Activated naive CD8-positive, alpha-beta T cell treated with anti-CD3 and anti-CD28 coated beads, Interleukin-2, amount 50 U/mL, for 24 hours (primary cell): Measurements from ENCODE around the gene SPATA3.
"Not testable (repeated sequence)": the region's sequence is repeated elsewhere in the genome, so short reads cannot be mapped to it uniquely, and the experiment has no call there.

Experiments
- ATAC-seq: fragments of 150-1000 bp; cut with Tn5 transposase; one replicate; pipeline ENCODE4 v1.10.0; 2021
- DNase-seq: peaks from one replicate; pipeline ENCODE4 v3.0.0; 2021
- H3K27ac Mint-ChIP-seq: one replicate; pipeline ENCODE4 v1.8.0; 2021; ENCODE audit warnings: mild to moderate bottlenecking, mixed read lengths
- H3K27me3 Mint-ChIP-seq: one replicate; pipeline ENCODE4 v1.8.0; 2021; ENCODE audit warnings: mixed read lengths
- H3K36me3 Mint-ChIP-seq: one replicate; pipeline ENCODE4 v1.8.0; 2021; ENCODE audit warnings: low read depth, mixed read lengths
- H3K4me1 Mint-ChIP-seq: one replicate; pipeline ENCODE4 v1.8.0; 2021; ENCODE audit warnings: mixed read lengths
- H3K4me3 Mint-ChIP-seq: one replicate; pipeline ENCODE4 v1.8.0; 2021; ENCODE audit warnings: mild to moderate bottlenecking, moderate library complexity, mixed read lengths
- H3K9me3 Mint-ChIP-seq: one replicate; pipeline ENCODE4 v1.8.0; 2021; ENCODE audit warnings: mixed read lengths

The SPATA3 gene

GRCh38 chr2:230958820-230959756 is 36.8 kb upstream of the SPATA3 start:
- Mint-ChIP-seq H3K9me3 (no peaks in the 10 kb centered on the region), H3K4me1 (peaks cover 46% of the 10 kb centered on the region), H3K36me3 (no peaks in the 10 kb centered on the region), H3K27me3 (peaks cover 48% of the 10 kb centered on the region), H3K27ac (no peak overlapping the region), H3K4me3 (peak overlapping the region; percentile 83)
- ATAC-seq (no peak), DNase-seq (no peak)

- H3K27me3 Mint-ChIP-seq = peaks cover 42% of the 10 kb centered on the region
- ATAC-seq (no peak), DNase-seq (no peak)
- no peaks in the 10 kb centered on the region for H3K36me3 Mint-ChIP-seq
- peaks cover 37% of the 10 kb centered on the region for H3K4me1 Mint-ChIP-seq
- no peak overlapping the region for H3K27ac Mint-ChIP-seq
- H3K4me3 Mint-ChIP-seq = no peak overlapping the region
- no peaks in the 10 kb centered on the region for H3K9me3 Mint-ChIP-seq
Observed at GRCh38 chr2:230960026-230960425, 35.9 kb upstream of the SPATA3 start.

GRCh38 chr2:230961091-230961491 is 34.8 kb upstream of the SPATA3 start:
- peaks cover 37% of the 10 kb centered on the region for H3K27me3 Mint-ChIP-seq
- no peak for DNase-seq
- H3K4me1 Mint-ChIP-seq = peaks cover 28% of the 10 kb centered on the region
- H3K9me3 Mint-ChIP-seq = no peaks in the 10 kb centered on the region
- no peak overlapping the region for H3K4me3 Mint-ChIP-seq
- no peak overlapping the region for H3K27ac Mint-ChIP-seq
- no peaks in the 10 kb centered on the region for H3K36me3 Mint-ChIP-seq
- ATAC-seq = no peak

GRCh38 chr2:230964136-230964730 is 31.7 kb upstream of the SPATA3 start:
- H3K4me1 Mint-ChIP-seq = peaks cover 7% of the 10 kb centered on the region
- H3K27me3 Mint-ChIP-seq = peaks cover 18% of the 10 kb centered on the region
- H3K36me3 Mint-ChIP-seq = no peaks in the 10 kb centered on the region
- no peak overlapping the region for H3K4me3 Mint-ChIP-seq
- ATAC-seq = no peak
- no peaks in the 10 kb centered on the region for H3K9me3 Mint-ChIP-seq
- DNase-seq = no peak
- H3K27ac Mint-ChIP-seq = no peak overlapping the region

- no peak overlapping the region for H3K27ac Mint-ChIP-seq
Observed at GRCh38 chr2:230967113-230967512, 28.8 kb upstream of the SPATA3 start.

GRCh38 chr2:230968314-230968713 is 27.6 kb upstream of the SPATA3 start:
- not testable (repeated sequence) for H3K4me3 Mint-ChIP-seq, DNase-seq, H3K27me3 Mint-ChIP-seq, H3K9me3 Mint-ChIP-seq, H3K36me3 Mint-ChIP-seq, H3K27ac Mint-ChIP-seq, ATAC-seq
- peaks cover 29% of the 10 kb centered on the region for H3K4me1 Mint-ChIP-seq

More at GRCh38 chr2:230967113-230967512, 28.8 kb upstream of the SPATA3 start:
- H3K9me3 Mint-ChIP-seq = no peaks in the 10 kb centered on the region
- DNase-seq (no peak), ATAC-seq (no peak)
- H3K36me3 Mint-ChIP-seq = no peaks in the 10 kb centered on the region
- no peak overlapping the region for H3K4me3 Mint-ChIP-seq
- no peaks in the 10 kb centered on the region for H3K27me3 Mint-ChIP-seq
- peaks cover 18% of the 10 kb centered on the region for H3K4me1 Mint-ChIP-seq

- no peaks in the 10 kb centered on the region for H3K27me3 Mint-ChIP-seq
- DNase-seq = no peak
- peaks cover 36% of the 10 kb centered on the region for H3K4me1 Mint-ChIP-seq
- H3K27ac Mint-ChIP-seq = no peak overlapping the region
- no peak for ATAC-seq
- H3K4me3 Mint-ChIP-seq = no peak overlapping the region
- no peaks in the 10 kb centered on the region for H3K36me3 Mint-ChIP-seq
- no peaks in the 10 kb centered on the region for H3K9me3 Mint-ChIP-seq
Observed at GRCh38 chr2:230968921-230969658, 26.8 kb upstream of the SPATA3 start.

- ATAC-seq (no peak), DNase-seq (no peak)
- H3K4me1 Mint-ChIP-seq = peaks cover 42% of the 10 kb centered on the region
- H3K27ac Mint-ChIP-seq = no peak overlapping the region
- H3K27me3 Mint-ChIP-seq = no peaks in the 10 kb centered on the region
- H3K36me3 Mint-ChIP-seq = peaks cover under 1% of the 10 kb centered on the region
- no peaks in the 10 kb centered on the region for H3K9me3 Mint-ChIP-seq
- H3K4me3 Mint-ChIP-seq = no peak overlapping the region
Observed at GRCh38 chr2:230969659-230970015, 26.3 kb upstream of the SPATA3 start.

GRCh38 chr2:230972046-230972445 is 23.9 kb upstream of the SPATA3 start:
- Mint-ChIP-seq H3K36me3 (peaks cover 1% of the 10 kb centered on the region), H3K9me3 (no peaks in the 10 kb centered on the region), H3K4me1 (peaks cover 66% of the 10 kb centered on the region), H3K27me3 (peaks cover 9% of the 10 kb centered on the region), H3K27ac (no peak overlapping the region), H3K4me3 (no peak overlapping the region)
- no peak for DNase-seq
- ATAC-seq = no peak

- DNase-seq = peak; percentile 83
- H3K9me3 Mint-ChIP-seq = no peaks in the 10 kb centered on the region
- H3K36me3 Mint-ChIP-seq = peaks cover 1% of the 10 kb centered on the region
- H3K4me1 Mint-ChIP-seq = peaks cover 76% of the 10 kb centered on the region
- H3K4me3 Mint-ChIP-seq = peak overlapping the region; percentile 53
- H3K27ac Mint-ChIP-seq = peak overlapping the region; percentile 91
- H3K27me3 Mint-ChIP-seq = peaks cover 9% of the 10 kb centered on the region
- peak; percentile 98 for ATAC-seq
Observed at GRCh38 chr2:230974096-230974913, 21.6 kb upstream of the SPATA3 start.

- H3K9me3 Mint-ChIP-seq = no peaks in the 10 kb centered on the region
- peaks cover 9% of the 10 kb centered on the region for H3K27me3 Mint-ChIP-seq
- peaks cover 1% of the 10 kb centered on the region for H3K36me3 Mint-ChIP-seq
- peak overlapping the region; percentile 20 for H3K4me3 Mint-ChIP-seq
- peaks cover 82% of the 10 kb centered on the region for H3K4me1 Mint-ChIP-seq
- ATAC-seq (no peak), DNase-seq (no peak)
- H3K27ac Mint-ChIP-seq = peak overlapping the region; percentile 91
Observed at GRCh38 chr2:230975927-230976326, 20.0 kb upstream of the SPATA3 start.

- Mint-ChIP-seq H3K4me3 (no peak overlapping the region), H3K4me1 (peaks cover 90% of the 10 kb centered on the region), H3K9me3 (no peaks in the 10 kb centered on the region), H3K27ac (peak overlapping the region; percentile 8), H3K36me3 (peaks cover 1% of the 10 kb centered on the region), H3K27me3 (peaks cover 9% of the 10 kb centered on the region)
- ATAC-seq (no peak), DNase-seq (no peak)
Observed at GRCh38 chr2:230976671-230977171, 19.2 kb upstream of the SPATA3 start.

GRCh38 chr2:230980468-230980867 is 15.5 kb upstream of the SPATA3 start:
- H3K36me3 Mint-ChIP-seq = peaks cover 2% of the 10 kb centered on the region
- no peak for ATAC-seq
- H3K4me3 Mint-ChIP-seq = no peak overlapping the region
- H3K4me1 Mint-ChIP-seq = peaks cover 89% of the 10 kb centered on the region
- peak overlapping the region; percentile 23 for H3K27ac Mint-ChIP-seq
- H3K9me3 Mint-ChIP-seq = no peaks in the 10 kb centered on the region
- H3K27me3 Mint-ChIP-seq = peaks cover 12% of the 10 kb centered on the region
- no peak for DNase-seq

- Mint-ChIP-seq H3K4me1 (peaks cover 87% of the 10 kb centered on the region), H3K36me3 (peaks cover 2% of the 10 kb centered on the region), H3K4me3 (peak overlapping the region; percentile 65), H3K27me3 (peaks cover 5% of the 10 kb centered on the region), H3K9me3 (no peaks in the 10 kb centered on the region), H3K27ac (peak overlapping the region; percentile 24)
- ATAC-seq (peak; percentile 30), DNase-seq (peak; percentile 38)
Observed at GRCh38 chr2:230981704-230982103, 14.2 kb upstream of the SPATA3 start.
